GM19372 (cell line): ENCODE results near the gene EAF1.
"Not testable (repeated sequence)": the region's sequence is repeated elsewhere in the genome, so short reads cannot be mapped to it uniquely, and the experiment has no call there.

Experiments
- ATAC-seq: cut with Tn5 transposase; IDR thresholded peaks from one replicate; pipeline ENCODE4 v1.9.1; 2021; ENCODE audit warnings: mild to moderate bottlenecking, low read depth, moderate library complexity; ENCODE audit not compliant: unreplicated experiment

The EAF1 gene

DNA sequence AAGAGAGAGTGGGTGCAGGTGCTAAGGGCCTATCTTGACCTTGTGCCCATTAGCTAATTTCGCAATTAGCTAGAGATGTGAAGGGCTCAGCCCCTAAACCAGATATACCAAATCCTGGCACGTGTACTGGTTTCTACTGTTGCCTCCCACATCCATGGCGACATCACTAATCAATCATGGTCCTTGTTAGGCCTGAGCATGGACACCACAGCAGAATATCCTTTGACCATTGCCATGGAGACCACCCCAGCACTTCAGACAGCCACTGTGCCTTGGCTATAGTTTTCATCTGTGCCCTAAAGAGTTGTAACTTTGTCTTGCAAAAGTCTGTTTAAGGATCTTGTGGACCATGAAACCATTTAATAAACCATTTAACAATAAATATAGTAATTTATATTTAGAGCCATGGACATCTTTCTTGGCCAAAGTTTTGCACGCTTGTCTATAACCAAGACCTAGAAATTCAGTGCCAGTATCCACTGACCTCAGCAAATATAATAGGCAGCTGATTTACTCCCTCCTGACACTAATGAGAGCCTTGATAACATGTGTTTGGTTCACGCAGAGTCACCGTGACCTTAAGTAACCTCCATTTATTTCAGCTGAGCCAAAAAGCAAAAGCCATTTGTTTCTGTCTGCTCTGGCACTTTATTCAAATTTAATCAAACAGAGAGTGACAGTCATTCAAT, 50.7 kb downstream of the EAF1 start:
- ATAC-seq, result no peak

GRCh38 chr3:15478640-15478979, 51.2 kb downstream of the EAF1 start:
- no peak for ATAC-seq

DNA sequence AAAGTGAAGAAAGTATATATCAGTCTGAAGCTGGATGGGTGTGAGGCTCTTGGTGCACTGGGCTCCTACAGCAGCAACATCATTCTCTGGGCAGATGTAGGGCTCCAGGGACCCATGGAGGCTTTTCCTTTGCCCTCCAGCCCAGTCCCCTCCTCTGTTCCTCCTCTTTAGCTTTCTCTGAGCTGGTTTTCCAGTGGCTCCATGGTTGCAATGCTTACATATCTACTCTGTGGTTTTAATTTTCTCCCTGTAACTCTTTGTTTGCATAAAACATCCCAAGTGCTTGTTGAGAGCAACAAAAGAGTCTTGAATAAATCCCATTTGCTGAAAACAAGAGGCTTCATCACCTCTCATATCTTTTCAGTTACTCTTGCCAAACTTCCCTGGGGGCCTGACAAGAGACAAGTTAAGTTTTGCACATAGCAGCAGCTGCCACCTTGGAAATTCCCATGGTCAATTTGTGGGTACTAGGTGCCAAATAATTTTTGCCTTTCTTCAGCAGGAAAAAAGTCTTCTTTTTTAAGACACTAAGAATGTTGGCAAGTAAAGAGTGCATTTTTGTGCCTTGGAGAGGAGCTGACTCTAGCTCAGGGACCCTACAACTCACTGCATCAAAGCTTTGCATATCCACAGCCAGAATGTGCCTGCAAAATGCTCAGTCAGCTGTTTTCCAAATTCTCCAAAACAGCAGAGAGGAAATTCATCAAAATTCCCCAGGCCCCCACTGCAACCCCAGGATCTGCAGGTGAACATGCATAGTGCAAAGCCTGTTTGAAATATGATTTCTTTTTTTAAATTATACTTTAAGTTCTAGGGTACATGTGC, 52.2 kb downstream of the EAF1 start:
- no peak for ATAC-seq

GRCh38 chr3:15484551-15484950, 57.2 kb downstream of the EAF1 start:
- not testable (repeated sequence) for ATAC-seq

- ATAC-seq, result no peak
These were observed 58.6 kb downstream of the EAF1 start for GRCh38 chr3:15486020-15486419.

DNA sequence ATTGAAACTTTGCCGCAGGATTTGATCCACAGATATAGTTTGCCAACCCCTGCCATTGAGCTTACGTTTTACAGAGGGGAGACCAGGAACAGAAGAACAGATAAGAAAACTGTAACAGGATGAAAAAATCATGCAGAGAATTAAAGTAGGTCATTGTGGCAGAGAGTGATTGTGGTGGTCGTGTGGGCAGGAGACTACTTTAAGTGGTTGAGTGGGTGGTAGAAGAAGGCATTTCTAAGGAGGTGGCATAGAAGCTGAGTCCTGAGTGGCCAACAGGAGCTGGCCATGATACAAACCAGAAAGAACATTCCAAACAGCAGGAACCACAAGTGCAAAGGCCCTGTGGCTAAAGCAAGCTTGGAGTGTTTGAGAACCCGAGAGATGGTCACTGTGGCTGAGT, 59.6 kb downstream of the EAF1 start:
- no peak for ATAC-seq

GRCh38 chr3:15488002-15488401, 60.6 kb downstream of the EAF1 start:
- no peak for ATAC-seq

- ATAC-seq, result no peak
These were observed 62.8 kb downstream of the EAF1 start for GRCh38 chr3:15490158-15490557.

DNA sequence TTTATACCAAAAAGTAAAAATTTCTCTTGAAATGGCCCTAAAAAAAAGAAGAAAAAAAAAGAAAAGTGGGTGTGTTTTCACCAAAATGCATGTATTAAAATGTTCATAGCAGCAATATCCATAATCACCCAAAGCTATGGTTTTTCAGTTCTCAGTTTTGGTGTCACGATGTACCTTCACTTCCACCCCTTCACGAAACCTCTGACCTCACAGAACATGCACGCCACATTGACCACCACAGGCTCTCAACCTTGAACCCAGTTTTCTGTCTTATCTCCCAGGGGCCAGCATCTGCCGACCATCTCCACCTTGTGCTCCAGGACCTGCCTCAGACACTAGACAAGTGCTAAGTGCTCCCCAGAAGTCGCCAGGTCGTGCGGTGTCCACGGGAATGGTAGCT, 63.7 kb downstream of the EAF1 start:
- peak; percentile 57 for ATAC-seq
